CD14-positive monocyte (primary cell): Measurements from ENCODE around the gene RS1. TPM values are rescaled to one million over a fixed set of nuclear protein-coding genes. Genes with fewer than 3 reads are reported as not detected.
A peak's percentile ranks its signal among the peaks of the same experiment; 100 is the strongest.

Experiments used
- DNase-seq, 3 donors: peaks; one replicate each; pipeline ENCODE4 v3.0.0-alpha.2; 2011 to 2022
- H2AFZ ChIP-seq: 2 replicates; pipeline ENCODE4 v1.6.0; 2012; ENCODE audit warnings: mild to moderate bottlenecking, low read depth, low read length, inconsistent platforms; ENCODE audit not compliant: insufficient read depth, poor library complexity, severe bottlenecking
- H3K27ac ChIP-seq, 2 donors: 1 replicate in 1 of 2; 2 replicates in 1 of 2; pipeline ENCODE4 v1.5.1; 2012 to 2013; ENCODE audit warnings: low read length in 2 of 2, control low read depth in 1 of 2, inconsistent platforms in 1 of 2, low read depth in 1 of 2, mild to moderate bottlenecking in 1 of 2
- H3K27me3 ChIP-seq, 2 donors: one replicate each; pipeline versions ENCODE4 v1.6.0 to v1.6.1; 2011 to 2013; ENCODE audit warnings: low read length in 2 of 2; ENCODE audit not compliant: control insufficient read depth in 2 of 2, insufficient read depth in 2 of 2
- H3K36me3 ChIP-seq, 2 donors: replicated peaks in 1 of 2; 1 replicate in 1 of 2; 2 replicates in 1 of 2; pipeline versions ENCODE4 v1.5.1 to v1.6.1; 2012 to 2013; ENCODE audit warnings: low read length in 2 of 2, control low read depth in 1 of 2, inconsistent platforms in 1 of 2, mild to moderate bottlenecking in 1 of 2; ENCODE audit not compliant: insufficient read depth in 2 of 2, control insufficient read depth in 1 of 2
- H3K4me1 ChIP-seq, 2 donors: 1 replicate in 1 of 2; 2 replicates in 1 of 2; pipeline versions ENCODE4 v1.5.1 to v1.6.1; 2012 to 2013; ENCODE audit warnings: low read length in 2 of 2, control low read depth in 1 of 2, inconsistent platforms in 1 of 2, mild to moderate bottlenecking in 1 of 2, moderate library complexity in 1 of 2; ENCODE audit not compliant: insufficient read depth in 2 of 2, control insufficient read depth in 1 of 2
- H3K4me2 ChIP-seq: replicated peaks from 2 replicates; pipeline ENCODE3; 2012; ENCODE audit warnings: low read length, moderate library complexity, mild to moderate bottlenecking; ENCODE audit not compliant: poor library complexity, severe bottlenecking; ENCODE audit errors: extremely low read depth
- H3K4me3 ChIP-seq, 3 experiments: fragments of 200-600 bp in 1 of 3; sonication (generic) in 1 of 3; replicated peaks in 1 of 3; 1 replicate in 2 of 3; 2 replicates in 1 of 3; pipeline ENCODE4 v1.5.1; 2011 to 2013; ENCODE audit warnings: low read length in 3 of 3, mild to moderate bottlenecking in 3 of 3, control low read depth in 2 of 3, low read depth in 2 of 3, inconsistent platforms in 1 of 3, moderate library complexity in 1 of 3
- H3K79me2 ChIP-seq: 2 replicates; pipeline ENCODE4 v1.6.0; 2012; ENCODE audit warnings: mild to moderate bottlenecking, control low read depth, inconsistent platforms, low read length, moderate library complexity; ENCODE audit not compliant: insufficient read depth
- H3K9ac ChIP-seq: 2 replicates; pipeline ENCODE4 v1.6.0; 2017; ENCODE audit warnings: low read length, mild to moderate bottlenecking; ENCODE audit not compliant: insufficient read depth, poor library complexity, severe bottlenecking
- H3K9me3 ChIP-seq, 2 donors: replicated peaks in 1 of 2; 1 replicate in 1 of 2; 2 replicates in 1 of 2; pipeline versions ENCODE4 v1.5.1 to v1.6.1; 2012 to 2013; ENCODE audit warnings: low read length in 2 of 2, control low read depth in 1 of 2; ENCODE audit not compliant: control insufficient read depth in 1 of 2, insufficient read depth in 1 of 2
- H4K20me1 ChIP-seq: 2 replicates; pipeline ENCODE4 v1.6.0; 2012; ENCODE audit warnings: mild to moderate bottlenecking, low read length, control low read depth, moderate library complexity; ENCODE audit not compliant: insufficient read depth
- H3K27ac Mint-ChIP-seq, 7 donors: one replicate each; pipeline ENCODE4 v1.8.0; 2020; ENCODE audit warnings: mild to moderate bottlenecking in 7 of 7, mixed read lengths in 7 of 7, moderate library complexity in 6 of 7, inconsistent platforms in 2 of 7
- H3K27me3 Mint-ChIP-seq, 3 donors: one replicate each; pipeline ENCODE4 v1.8.0; 2021 to 2022; ENCODE audit warnings: low read depth in 3 of 3, mild to moderate bottlenecking in 3 of 3, mixed read lengths in 3 of 3, moderate library complexity in 3 of 3, inconsistent platforms in 1 of 3
- H3K36me3 Mint-ChIP-seq, 2 donors: one replicate each; pipeline ENCODE4 v1.8.0; 2020; ENCODE audit warnings: mixed read lengths in 2 of 2, inconsistent platforms in 1 of 2, mild to moderate bottlenecking in 1 of 2
- H3K4me1 Mint-ChIP-seq: one replicate; pipeline ENCODE4 v1.8.0; 2020; ENCODE audit warnings: mild to moderate bottlenecking, mixed read lengths
- H3K4me3 Mint-ChIP-seq, 2 donors: one replicate each; pipeline ENCODE4 v1.8.0; 2020; ENCODE audit warnings: mild to moderate bottlenecking in 2 of 2, mixed read lengths in 2 of 2, moderate library complexity in 1 of 2
- H3K9me3 Mint-ChIP-seq, 7 donors: one replicate each; pipeline ENCODE4 v1.8.0; 2020 to 2022; ENCODE audit warnings: mixed read lengths in 7 of 7, mild to moderate bottlenecking in 6 of 7, moderate library complexity in 6 of 7, inconsistent platforms in 2 of 7
- WGBS: methylation state at CpG from one replicate; pipeline ENCODE4 v1.1.5; 2013; ENCODE audit warnings: missing lambda C conversion rate; ENCODE audit not compliant: insufficient coverage; 5-methylcytosine and 5-hydroxymethylcytosine counted together
- intact Hi-C, 2 donors: fragments of 100-400 bp; cut with micrococcal nuclease; formaldehyde crosslinking; loops; one replicate each; pipeline versions ENCODE4 v1.15.0 to v1.15.1; 2023
- polyA plus RNA-seq, 3 donors: library from polyadenylated mRNA; depleted of rRNA in 1 of 3; unstranded in 2 of 3; stranded (reverse) in 1 of 3; fragments of 300-500 nt in 2 of 3; fragments of >200 nt in 1 of 3; fragmentation: Illumina TruSeq in 2 of 3; gene quantifications; 1 replicate in 2 of 3; 2 replicates in 1 of 3; pipeline ENCODE4 v1.2.3, GENCODE V29; 2012 to 2021
- TF ChIP-seq, protein P1 (sequence below): fragments of 200-600 bp; IDR thresholded peaks from one replicate; pipeline ENCODE4 v1.8.0; 2022; ENCODE audit warnings: antibody characterized with exemption, mild to moderate bottlenecking

The RS1 gene
- polyA plus RNA-seq, 3 donors = 0.08 TPM; not detected in 2

DNA sequence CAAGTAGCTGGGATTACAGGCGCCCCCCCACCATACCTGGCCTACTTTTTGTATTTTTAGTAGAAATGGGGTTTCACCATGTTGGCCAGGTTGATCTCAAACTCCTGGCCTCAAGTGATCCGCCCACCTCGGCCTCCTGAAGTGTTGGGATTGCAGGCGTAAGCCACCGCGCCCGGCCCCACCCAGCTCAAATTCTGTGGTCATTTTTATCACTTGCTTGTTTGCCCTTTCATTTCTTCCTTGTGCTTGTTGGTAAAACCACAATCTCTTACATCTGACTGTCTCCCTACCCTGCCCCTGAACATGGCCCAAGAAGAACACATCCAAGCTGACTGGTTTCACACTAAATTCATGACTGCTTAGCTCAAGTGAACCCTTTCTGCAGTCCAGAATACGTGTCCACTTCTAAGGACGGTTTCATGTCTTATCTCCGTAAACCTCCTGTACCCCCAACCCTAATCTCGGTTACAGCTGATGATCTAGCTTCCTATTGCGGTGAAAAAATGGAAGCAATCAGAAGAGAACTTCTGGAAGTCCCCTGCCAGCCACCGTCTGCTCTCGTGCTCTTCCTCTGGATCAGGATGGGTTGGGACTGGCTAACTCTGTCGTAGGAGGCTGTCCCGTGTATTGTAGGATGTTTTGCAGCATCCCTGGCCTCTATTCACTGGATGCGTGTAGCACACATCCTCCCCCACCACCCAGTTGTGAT is 5.4 kb upstream of the RS1 start:
- peak overlapping the region; percentile 27 to 55 for H3K4me3 Mint-ChIP-seq
- H3K4me2 ChIP-seq = peak overlapping the region; percentile 53
- WGBS = 18% methylated on average over 5 of the region's 17 CpGs
- H3K4me1 ChIP-seq = peaks cover 26 to 30% of the 10 kb centered on the region in 2 donors
- intact Hi-C loops = no loop called here
- H3K27ac Mint-ChIP-seq = peak overlapping the region in 3 of 7 donors; percentile 7 to 57 (median 39)
- no peaks in the 10 kb centered on the region for H3K79me2 ChIP-seq
- no peaks in the 10 kb centered on the region for H4K20me1 ChIP-seq
- TF ChIP-seq, protein P1, sequence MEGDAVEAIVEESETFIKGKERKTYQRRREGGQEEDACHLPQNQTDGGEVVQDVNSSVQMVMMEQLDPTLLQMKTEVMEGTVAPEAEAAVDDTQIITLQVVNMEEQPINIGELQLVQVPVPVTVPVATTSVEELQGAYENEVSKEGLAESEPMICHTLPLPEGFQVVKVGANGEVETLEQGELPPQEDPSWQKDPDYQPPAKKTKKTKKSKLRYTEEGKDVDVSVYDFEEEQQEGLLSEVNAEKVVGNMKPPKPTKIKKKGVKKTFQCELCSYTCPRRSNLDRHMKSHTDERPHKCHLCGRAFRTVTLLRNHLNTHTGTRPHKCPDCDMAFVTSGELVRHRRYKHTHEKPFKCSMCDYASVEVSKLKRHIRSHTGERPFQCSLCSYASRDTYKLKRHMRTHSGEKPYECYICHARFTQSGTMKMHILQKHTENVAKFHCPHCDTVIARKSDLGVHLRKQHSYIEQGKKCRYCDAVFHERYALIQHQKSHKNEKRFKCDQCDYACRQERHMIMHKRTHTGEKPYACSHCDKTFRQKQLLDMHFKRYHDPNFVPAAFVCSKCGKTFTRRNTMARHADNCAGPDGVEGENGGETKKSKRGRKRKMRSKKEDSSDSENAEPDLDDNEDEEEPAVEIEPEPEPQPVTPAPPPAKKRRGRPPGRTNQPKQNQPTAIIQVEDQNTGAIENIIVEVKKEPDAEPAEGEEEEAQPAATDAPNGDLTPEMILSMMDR = no peak
- H3K4me1 Mint-ChIP-seq = peaks cover 36% of the 10 kb centered on the region
- no peak overlapping the region for H3K27ac ChIP-seq
- H3K36me3 ChIP-seq = no peaks in the 10 kb centered on the region
- H3K9me3 Mint-ChIP-seq = peaks cover 0 to 9% (median 0%) of the 10 kb centered on the region in 7 donors
- H3K36me3 Mint-ChIP-seq = peaks cover 0 to 1% of the 10 kb centered on the region in 2 donors
- H3K9ac ChIP-seq = no peak overlapping the region
- peak overlapping the region; percentile 37 for H2AFZ ChIP-seq
- H3K9me3 ChIP-seq = no peaks in the 10 kb centered on the region
- DNase-seq = peak in 1 of 3 donors; percentile 34
- H3K27me3 Mint-ChIP-seq = peaks cover 0 to 21% (median 4%) of the 10 kb centered on the region in 3 donors
- H3K4me3 ChIP-seq = peak overlapping the region in 1 of 3 experiments; percentile 17
- no peaks in the 10 kb centered on the region for H3K27me3 ChIP-seq

DNA sequence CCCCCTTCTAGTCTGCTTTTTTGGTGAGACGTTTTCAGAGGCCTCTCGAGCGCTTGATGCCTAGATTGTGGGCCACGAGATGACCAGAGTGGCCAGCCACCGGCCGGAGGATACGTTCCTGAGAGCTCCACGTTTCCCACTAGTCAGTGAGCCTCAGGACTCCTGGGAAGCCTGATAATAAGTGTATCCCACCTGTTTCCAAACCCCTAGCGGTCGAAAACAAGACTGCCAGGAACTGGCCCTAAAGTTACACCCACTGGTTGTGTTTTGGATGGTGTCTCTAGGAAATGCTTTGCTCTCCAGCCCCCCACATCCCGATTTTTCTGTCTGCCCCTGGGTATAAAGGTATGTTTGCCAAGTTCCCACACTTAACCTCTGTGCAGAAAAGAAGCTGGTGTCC is 4.6 kb upstream of the RS1 start:
- WGBS = no CpG with 5 or more reads among the region's 11 CpGs
- H3K79me2 ChIP-seq = no peaks in the 10 kb centered on the region
- Mint-ChIP-seq H3K4me3 (no peak overlapping the region), H3K4me1 (peaks cover 36% of the 10 kb centered on the region), H3K27ac (peak overlapping the region in 1 of 7 donors; percentile 68), H3K9me3 (peaks cover 0 to 9% (median 0%) of the 10 kb centered on the region in 7 donors), H3K27me3 (peaks cover 0 to 21% (median 4%) of the 10 kb centered on the region in 3 donors), H3K36me3 (peaks cover 0 to 1% of the 10 kb centered on the region in 2 donors)
- H3K9me3 ChIP-seq = no peaks in the 10 kb centered on the region
- intact Hi-C loops = no loop called here
- no peak for DNase-seq
- H3K4me1 ChIP-seq = peaks cover 26 to 30% of the 10 kb centered on the region in 2 donors
- TF ChIP-seq, protein P1 = no peak
- no peak overlapping the region for H3K9ac ChIP-seq
- H4K20me1 ChIP-seq = no peaks in the 10 kb centered on the region
- H3K27ac ChIP-seq = no peak overlapping the region
- no peaks in the 10 kb centered on the region for H3K36me3 ChIP-seq
- H3K27me3 ChIP-seq = no peaks in the 10 kb centered on the region
- no peak overlapping the region for H3K4me3 ChIP-seq
- no peak overlapping the region for H3K4me2 ChIP-seq
- no peak overlapping the region for H2AFZ ChIP-seq
